RPMI7951 (cell line): ENCODE results near the gene MYH4. TPM values are rescaled to one million over a fixed set of nuclear protein-coding genes. Genes with fewer than 3 reads are reported as not detected.

Experiments used
- DNase-seq: peaks from one replicate; pipeline ENCODE4 v3.0.0-alpha.2; 2012; ENCODE audit warnings: low read depth
- total RNA-seq: library from RNA; depleted of rRNA; stranded (reverse); fragments of >200 nt; shearing (Covaris generic); gene quantifications from 2 replicates; pipeline ENCODE4 v1.2.3, GENCODE V29; 2014; rRNA removed

MYH4 gene
- total RNA-seq, 1 experiment from 2014 or later: not detected

DNA sequence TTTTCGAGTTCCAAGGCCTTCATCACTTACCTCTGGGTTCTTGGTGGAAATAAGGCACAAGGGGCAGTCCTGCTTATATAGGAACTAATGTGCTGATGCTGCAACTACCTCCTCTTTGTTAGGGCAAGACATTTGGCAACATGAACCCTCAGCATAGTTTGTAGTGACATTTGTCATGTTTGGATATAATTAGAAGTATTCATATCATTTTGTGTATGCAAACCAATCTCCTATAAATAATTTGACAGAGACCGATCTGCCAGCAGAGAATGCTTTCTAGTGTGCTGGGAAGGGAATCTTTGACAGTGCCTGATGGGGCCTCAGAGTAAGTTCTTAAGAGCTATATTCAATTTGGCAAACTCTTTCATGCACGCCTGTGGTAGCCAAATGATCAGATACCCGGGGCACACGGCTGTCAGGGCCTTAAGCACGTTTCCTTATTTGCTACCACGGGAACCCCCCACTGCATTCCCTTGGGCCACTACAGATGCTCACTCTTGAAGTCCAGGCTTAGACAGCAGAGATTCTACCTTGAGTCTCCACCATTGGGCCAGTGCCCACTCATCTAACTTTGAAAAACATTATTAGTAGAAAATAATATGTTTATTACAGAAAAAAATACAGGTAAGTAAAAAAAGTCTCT, 47.3 kb downstream of the MYH4 start, which contains the start of gene MYH8:
Gene MYH8, minus strand, starts transcription at position 51 of the 643 bp plus-strand sequence. CDS start 1,723 bp downstream, outside the sequence.
- DNase-seq: no peak

- DNase-seq: no peak
Observed at GRCh38 chr17:10421211-10421610, 48.1 kb downstream of the MYH4 start.

DNA sequence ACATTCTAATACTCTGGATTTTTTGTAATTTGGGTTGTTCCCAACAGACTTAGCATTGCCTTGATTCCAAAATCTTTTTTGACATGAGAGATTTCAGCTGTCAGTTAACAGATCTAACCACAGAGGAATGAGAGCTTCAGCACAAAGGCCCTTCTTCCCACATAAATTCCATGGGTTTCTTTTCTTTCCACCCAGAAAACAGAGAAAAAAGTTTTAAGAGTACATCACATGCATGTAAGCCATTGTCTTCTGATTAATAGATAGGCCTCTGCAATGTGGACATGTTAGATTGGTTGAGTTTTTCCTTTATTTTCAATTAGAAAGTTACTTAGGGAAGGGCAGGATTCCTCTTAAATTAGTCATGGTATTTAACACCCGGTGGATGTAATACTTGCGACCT, 48.5 kb downstream of the MYH4 start:
- no peak for DNase-seq

DNA sequence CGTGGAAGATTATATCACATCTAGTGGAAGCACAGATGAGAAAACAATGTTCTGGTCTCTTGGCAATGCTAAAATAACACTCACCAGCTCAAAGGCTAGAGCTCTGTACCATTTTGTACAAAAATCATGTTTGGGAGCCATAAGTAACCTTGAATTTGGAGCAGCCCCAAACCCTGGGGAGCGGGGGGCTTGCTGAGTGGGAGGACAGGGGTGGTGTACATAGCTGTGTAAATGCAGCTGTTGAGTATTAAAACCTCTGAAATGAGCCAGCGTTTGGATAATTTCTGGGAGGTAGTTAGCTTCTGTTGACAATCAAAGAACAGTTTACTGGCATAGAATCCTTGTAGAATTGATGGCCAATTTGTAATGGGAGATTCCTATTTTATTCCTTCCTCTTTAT, 51.9 kb downstream of the MYH4 start:
- no peak for DNase-seq

- no peak for DNase-seq
Observed at GRCh38 chr17:10415161-10415560, 54.2 kb downstream of the MYH4 start.

DNA sequence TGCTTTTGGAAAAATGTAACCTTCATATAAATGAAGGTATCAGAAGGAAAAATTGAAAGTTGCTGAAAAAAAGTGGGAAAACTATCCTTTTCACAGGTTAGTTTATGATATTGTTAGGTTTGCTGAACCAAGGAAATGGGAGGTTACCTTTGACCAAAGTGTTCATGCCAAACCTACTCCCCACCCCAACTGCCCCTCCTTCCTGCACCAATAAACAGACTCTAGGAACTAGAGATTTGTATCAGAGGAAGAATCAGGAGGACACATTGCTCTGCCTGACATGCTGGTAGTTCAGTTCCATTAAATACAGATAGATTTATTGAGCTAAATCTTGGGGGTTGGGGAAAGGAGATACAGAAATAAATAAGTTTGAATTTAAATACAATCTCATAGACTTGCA, 65.8 kb downstream of the MYH4 start:
- DNase-seq: no peak

DNA sequence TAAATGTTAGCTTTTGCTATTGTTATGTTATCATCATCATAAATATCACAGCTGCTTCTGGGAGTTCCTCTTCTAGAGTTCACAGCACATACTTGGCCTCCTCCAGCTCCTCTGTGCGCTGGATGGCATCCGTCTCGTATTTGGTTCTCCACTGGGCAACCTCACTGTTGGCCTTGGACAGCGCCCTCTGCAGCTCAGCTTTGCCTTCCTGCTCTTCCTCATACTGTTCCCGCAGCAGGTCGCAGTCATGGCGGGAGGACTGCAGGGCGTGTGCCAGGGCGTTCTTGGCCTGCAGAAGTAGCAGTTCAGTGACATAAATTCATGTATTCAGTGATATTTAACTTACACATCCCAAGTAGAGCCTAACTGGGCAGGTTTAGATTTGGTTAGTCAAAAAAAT, 71.0 kb downstream of the MYH4 start:
- DNase-seq: no peak

- no peak for DNase-seq
Observed at GRCh38 chr17:10396524-10397163, 72.7 kb downstream of the MYH4 start.

- DNase-seq: no peak
Observed at GRCh38 chr17:10394201-10394887, 75.0 kb downstream of the MYH4 start.

Other genes with a start within 250 kb of the MYH4 start
- gene MYH13, start 96.6 kb downstream of the MYH4 start, total RNA-seq: under 0.01 TPM in 1 of 2 replicates, not detected in the other
- gene MYH8, start 47.6 kb downstream of the MYH4 start, total RNA-seq: not detected in 2 replicates
- gene MYH1, start 49.0 kb upstream of the MYH4 start, total RNA-seq: not detected in 2 replicates
- gene MYH2, start 80.1 kb upstream of the MYH4 start, total RNA-seq: not detected in 2 replicates
- gene MYH3, start 187.8 kb upstream of the MYH4 start, total RNA-seq: 0.12 and 3.8 TPM in 2 replicates
- gene SCO1, start 228.0 kb upstream of the MYH4 start, total RNA-seq: 19.1 and 25.7 TPM in 2 replicates
- 6.0 and 8.9 TPM in 2 replicates for gene ADPRM, start 228.0 kb upstream of the MYH4 start, total RNA-seq